Measurements from ENCODE around the gene SMAD1. TPM values are rescaled to one million over a fixed set of nuclear protein-coding genes. Genes with fewer than 3 reads are reported as not detected.
"Not testable (repeated sequence)": the region's sequence is repeated elsewhere in the genome, so short reads cannot be mapped to it uniquely, and the experiment has no call there.

The SMAD1 gene
- polyA plus RNA-seq, 10 donors, result 61.2 to 101 (median 72.7) TPM

GRCh38 chr4:145525291-145525740 is 43.7 kb downstream of the SMAD1 start:
- peak in 2 of 3 donors; percentile 57 to 74 for DNase-seq

- DNase-seq, result no peak
Observed at GRCh38 chr4:145527773-145528172, 46.1 kb downstream of the SMAD1 start.

- DNase-seq, result no peak
Observed at GRCh38 chr4:145528601-145529000, 46.9 kb downstream of the SMAD1 start.

- no peak for DNase-seq
Observed at GRCh38 chr4:145530189-145530588, 48.5 kb downstream of the SMAD1 start.

- no peak for DNase-seq
Observed at GRCh38 chr4:145530662-145531061, 49.0 kb downstream of the SMAD1 start.

- peak; percentile 78 to 80 (median 79) for DNase-seq
Observed at GRCh38 chr4:145531223-145531622, 49.6 kb downstream of the SMAD1 start.

- peak in 1 of 3 donors; percentile 72 for DNase-seq
Observed at GRCh38 chr4:145531859-145532258, 50.2 kb downstream of the SMAD1 start.

- DNase-seq, result peak in 1 of 3 donors; percentile 37
Observed at GRCh38 chr4:145533001-145533400, 51.3 kb downstream of the SMAD1 start.

- DNase-seq, result not testable (repeated sequence)
Observed at GRCh38 chr4:145533415-145533814, 51.8 kb downstream of the SMAD1 start.

GRCh38 chr4:145533961-145534360 is 52.3 kb downstream of the SMAD1 start:
- DNase-seq, result peak in 1 of 3 donors; percentile 54

GRCh38 chr4:145535202-145535601 is 53.5 kb downstream of the SMAD1 start:
- DNase-seq, result no peak

GRCh38 chr4:145536044-145536443 is 54.4 kb downstream of the SMAD1 start:
- DNase-seq, result no peak

GRCh38 chr4:145538596-145538995 is 56.9 kb downstream of the SMAD1 start:
- DNase-seq, result peak in 1 of 3 donors; percentile 69

GRCh38 chr4:145539671-145540070 is 58.0 kb downstream of the SMAD1 start:
- DNase-seq, result peak in 1 of 3 donors; percentile 57

GRCh38 chr4:145540235-145540634 is 58.6 kb downstream of the SMAD1 start:
- peak in 1 of 3 donors; percentile 78 for DNase-seq

- peak in 1 of 3 donors; percentile 85 for DNase-seq
Observed at GRCh38 chr4:145541346-145541745, 59.7 kb downstream of the SMAD1 start.

GRCh38 chr4:145545031-145545430 is 63.4 kb downstream of the SMAD1 start:
- no peak for DNase-seq

- peak; percentile 77 to 92 (median 86) for DNase-seq
Observed at GRCh38 chr4:145545538-145546174, 64.0 kb downstream of the SMAD1 start.

- DNase-seq, result peak in 1 of 3 donors; percentile 65
Observed at GRCh38 chr4:145546175-145546915, 64.7 kb downstream of the SMAD1 start.

GRCh38 chr4:145551660-145552059 is 70.0 kb downstream of the SMAD1 start:
- peak in 1 of 3 donors; percentile 65 for DNase-seq

GRCh38 chr4:145552181-145552822 is 70.6 kb downstream of the SMAD1 start:
- DNase-seq, result no peak

- no peak for DNase-seq
Observed at GRCh38 chr4:145553375-145553774, 71.7 kb downstream of the SMAD1 start.

GRCh38 chr4:145554691-145555090 is 73.0 kb downstream of the SMAD1 start:
- DNase-seq, result no peak
